HL-60 (cell line): ENCODE measurements around the gene IMP4.

ENCODE experiments used
- CTCF ChIP-seq: IDR thresholded peaks from one replicate; pipeline ENCODE4 v1.5.1; 2011; ENCODE audit warnings: low read length, control low read depth, inconsistent platforms; ENCODE audit not compliant: insufficient read depth
- GABPA ChIP-seq: IDR thresholded peaks from 2 replicates; pipeline ENCODE4 v1.6.1; 2012; ENCODE audit warnings: low read depth
- POLR2AphosphoS5 ChIP-seq: IDR thresholded peaks from 2 replicates; pipeline ENCODE4 v1.6.1; 2012; ENCODE audit warnings: low read depth
- REST ChIP-seq: IDR thresholded peaks from 2 replicates; pipeline ENCODE4 v1.6.1; 2012; ENCODE audit warnings: low read depth; ENCODE audit not compliant: insufficient replicate concordance

- TF ChIP-seq CTCF (no peak), GABPA (no peak), POLR2AphosphoS5 (no peak), REST (no peak)
Measured at GRCh38 chr2:130313812-130314334, 28.8 kb upstream of the IMP4 start.
